H1 (cell line): ENCODE data around the gene CEP57L1. TPM values are rescaled to one million over a fixed set of nuclear protein-coding genes. Genes with fewer than 3 reads are reported as not detected.
"Not testable (repeated sequence)": the region's sequence is repeated elsewhere in the genome, so short reads cannot be mapped to it uniquely, and the experiment has no call there.

Source experiments
- CTCF ChIA-PET: fragments of 300-600 bp; sonication (Branson Sonifier 250); formaldehyde crosslinking; loops from one replicate; lab custom pipeline; 2021; ENCODE audit not compliant: partially characterized antibody; lab: Charles Lee
- POLR2A ChIA-PET: fragments of 300-600 bp; sonication (Branson Sonifier 250); formaldehyde crosslinking; loops from one replicate; lab custom pipeline; 2021; ENCODE audit warnings: inconsistent platforms; ENCODE audit not compliant: partially characterized antibody; lab: Charles Lee
- DNase-seq, 2 experiments: peaks; one replicate each; pipeline versions ENCODE4 v3.0.0 to v3.0.0-alpha.2; 2010 to 2022; ENCODE audit warnings: low spot score in 2 of 2, low read depth in 1 of 2, mixed read lengths in 1 of 2
- FAIRE-seq: peaks from 2 replicates; lab custom pipeline; 2011; peaks lifted over from hg19 to GRCh38; lab: Jason Lieb, UNC
- H2AFZ ChIP-seq: 2 replicates; pipeline ENCODE4 v1.8.1; 2012; ENCODE audit warnings: low read length, inconsistent platforms
- H2AK5ac ChIP-seq: 2 replicates; pipeline ENCODE4 v1.6.1; 2013; ENCODE audit warnings: low read depth, low read length
- H2BK120ac ChIP-seq: replicated peaks from 2 replicates; pipeline ENCODE3; 2013; ENCODE audit warnings: low read depth, low read length, inconsistent platforms
- H2BK12ac ChIP-seq: 2 replicates; pipeline ENCODE4 v1.6.1; 2013; ENCODE audit warnings: low read depth, low read length
- H2BK15ac ChIP-seq: 2 replicates; pipeline ENCODE4 v1.6.1; 2013; ENCODE audit warnings: low read length
- H2BK20ac ChIP-seq: 2 replicates; pipeline ENCODE4 v1.6.1; 2013; ENCODE audit warnings: low read length
- H2BK5ac ChIP-seq: 2 replicates; pipeline ENCODE4 v1.6.1; 2013; ENCODE audit warnings: low read depth, low read length
- H3K14ac ChIP-seq: 2 replicates; pipeline ENCODE4 v1.6.1; 2013; ENCODE audit warnings: inconsistent platforms; ENCODE audit not compliant: insufficient read length
- H3K18ac ChIP-seq: 2 replicates; pipeline ENCODE4 v1.6.1; 2013; ENCODE audit warnings: low read length; ENCODE audit errors: extremely low read depth
- H3K23ac ChIP-seq: 2 replicates; pipeline ENCODE4 v1.6.1; 2013; ENCODE audit warnings: inconsistent platforms; ENCODE audit not compliant: insufficient read length
- H3K23me2 ChIP-seq: 2 replicates; pipeline ENCODE4 v1.6.1; 2013; ENCODE audit warnings: low read depth, low read length
- H3K27ac ChIP-seq: 2 replicates; pipeline ENCODE4 v1.6.1; 2011; ENCODE audit warnings: low read depth, low read length, inconsistent platforms
- H3K27me3 ChIP-seq, 4 experiments: replicated peaks in 1 of 4; 1 replicate in 1 of 4; 2 replicates in 3 of 4; pipeline versions ENCODE4 v1.6.1 to v1.8.1; 2011 to 2013; ENCODE audit warnings: low read length in 3 of 4, mild to moderate bottlenecking in 3 of 4, inconsistent platforms in 2 of 4, mixed read lengths in 2 of 4, moderate library complexity in 1 of 4; ENCODE audit not compliant: control insufficient read depth in 3 of 4, insufficient read depth in 3 of 4; ENCODE audit errors: extremely low read depth in 1 of 4
- H3K36me3 ChIP-seq, 4 experiments: 2 replicates each; pipeline versions ENCODE4 v1.6.1 to v1.8.1; 2011 to 2013; ENCODE audit warnings: mild to moderate bottlenecking in 4 of 4, low read length in 3 of 4, moderate library complexity in 2 of 4, control low read depth in 1 of 4, inconsistent platforms in 1 of 4; ENCODE audit not compliant: insufficient read depth in 4 of 4, control insufficient read depth in 2 of 4
- H3K4ac ChIP-seq: replicated peaks from 2 replicates; pipeline ENCODE3; 2013; ENCODE audit warnings: low read length, low read depth, mixed read lengths, inconsistent platforms; ENCODE audit not compliant: insufficient read length
- H3K4me1 ChIP-seq, 4 experiments: replicated peaks in 1 of 4; 1 replicate in 1 of 4; 2 replicates in 3 of 4; pipeline versions ENCODE4 v1.6.1 to v1.8.1; 2011 to 2013; ENCODE audit warnings: low read length in 3 of 4, inconsistent platforms in 2 of 4, mixed read lengths in 1 of 4; ENCODE audit not compliant: insufficient read depth in 4 of 4, control insufficient read depth in 3 of 4
- H3K4me2 ChIP-seq, 2 experiments: 2 replicates each; pipeline versions ENCODE4 v1.6.1 to v1.8.1; 2011 to 2013; ENCODE audit warnings: low read depth in 2 of 2, low read length in 2 of 2, control low read depth in 1 of 2, inconsistent platforms in 1 of 2, mild to moderate bottlenecking in 1 of 2; ENCODE audit not compliant: insufficient read depth in 1 of 2
- H3K4me3 ChIP-seq, 4 experiments: fragments of 200-600, 300-600 bp in 1 of 4; sonication (generic), shearing (Covaris generic), sonication (Bioruptor Twin) in 1 of 4; 2 replicates each; pipeline versions ENCODE4 v1.5.1 to v1.8.1; 2011 to 2016; ENCODE audit warnings: low read length in 4 of 4, low read depth in 3 of 4, control low read depth in 2 of 4, inconsistent platforms in 2 of 4, mild to moderate bottlenecking in 2 of 4, mixed read lengths in 1 of 4, moderate library complexity in 1 of 4; ENCODE audit not compliant: insufficient read depth in 2 of 4; ENCODE audit errors: extremely low read depth in 1 of 4
- H3K56ac ChIP-seq: replicated peaks from 2 replicates; pipeline ENCODE3; 2013; ENCODE audit warnings: low read depth, mild to moderate bottlenecking, mixed read lengths, low read length, inconsistent platforms; ENCODE audit not compliant: insufficient read length
- H3K79me1 ChIP-seq: 2 replicates; pipeline ENCODE4 v1.6.1; 2013; ENCODE audit warnings: low read depth, low read length, control low read depth
- H3K79me2 ChIP-seq, 2 experiments: 2 replicates each; pipeline versions ENCODE4 v1.6.1 to v1.8.1; 2012 to 2013; ENCODE audit warnings: low read length in 2 of 2, mild to moderate bottlenecking in 2 of 2, inconsistent platforms in 1 of 2; ENCODE audit not compliant: insufficient read depth in 2 of 2, control insufficient read depth in 1 of 2
- H3K9ac ChIP-seq, 4 experiments: replicated peaks in 1 of 4; 1 replicate in 1 of 4; 2 replicates in 3 of 4; pipeline versions ENCODE4 v1.6.1 to v1.8.1; 2011 to 2013; ENCODE audit warnings: low read depth in 3 of 4, low read length in 3 of 4, control low read depth in 2 of 4, mild to moderate bottlenecking in 2 of 4, moderate library complexity in 2 of 4, inconsistent platforms in 1 of 4; ENCODE audit errors: extremely low read depth in 1 of 4
- H3K9me3 ChIP-seq, 2 experiments: 2 replicates each; pipeline versions ENCODE4 v1.6.1 to v1.8.1; 2012 to 2013; ENCODE audit warnings: mild to moderate bottlenecking in 2 of 2, moderate library complexity in 2 of 2, control low read depth in 1 of 2, inconsistent platforms in 1 of 2, low read depth in 1 of 2, low read length in 1 of 2, mixed read lengths in 1 of 2; ENCODE audit not compliant: insufficient read depth in 2 of 2
- H4K20me1 ChIP-seq, 2 experiments: replicated peaks in 1 of 2; 2 replicates each; pipeline versions ENCODE3 to v1.8.1; 2011 to 2013; ENCODE audit warnings: inconsistent platforms in 2 of 2, low read length in 2 of 2, mild to moderate bottlenecking in 1 of 2; ENCODE audit not compliant: insufficient read depth in 2 of 2, control insufficient read depth in 1 of 2
- H4K5ac ChIP-seq: 2 replicates; pipeline ENCODE4 v1.6.1; 2013; ENCODE audit warnings: low read length, low read depth, mixed read lengths, inconsistent platforms; ENCODE audit not compliant: insufficient read length
- H4K8ac ChIP-seq: 2 replicates; pipeline ENCODE4 v1.8.0; 2013; ENCODE audit warnings: mild to moderate bottlenecking, moderate library complexity, low read length, inconsistent platforms; ENCODE audit not compliant: insufficient read depth; ENCODE audit errors: extremely low read depth
- H4K91ac ChIP-seq: replicated peaks from 2 replicates; pipeline ENCODE3; 2013; ENCODE audit warnings: low read length, mixed read lengths, inconsistent platforms; ENCODE audit not compliant: insufficient read length
- CBX8 ChIP-seq: fragments of 300-800, 300-1000 bp; sonication (generic); IDR thresholded peaks from 2 replicates; pipeline ENCODE4 v1.7.1; 2016; ENCODE audit warnings: low read depth, low read length, borderline replicate concordance
- SIN3A ChIP-seq, 2 experiments: IDR thresholded peaks in 1 of 2; conservative IDR thresholded peaks in 1 of 2; 2 replicates each; pipeline ENCODE4 v1.6.1; 2011 to 2012; ENCODE audit warnings: low read length in 2 of 2, improper control_type of control experiment in 1 of 2, low read depth in 1 of 2, mild to moderate bottlenecking in 1 of 2
- polyA plus RNA-seq, 7 experiments: library from polyadenylated mRNA; depleted of rRNA in 3 of 7; stranded (reverse) in 5 of 7; unstranded in 2 of 7; fragments of >200 nt in 5 of 7; fragments of 200-250 nt in 2 of 7; gene quantifications; 1 replicate in 5 of 7; 2 replicates in 1 of 7; 4 replicates in 1 of 7; pipeline versions ENCODE4 v1.2.1 to v1.2.3, GENCODE V29; 2011 to 2013; ENCODE audit warnings: missing spikeins in 2 of 7, mixed read lengths in 2 of 7
- total RNA-seq: library from RNA; stranded (reverse); fragmentation: NEBNext Ultra II Directional; extraction: Animal tissue kit (Norgen Biotek cat#: 25700); gene quantifications from 2 replicates; pipeline ENCODE4 v1.2.1, GENCODE V29; 2021

CEP57L1 gene
- total and polyA plus RNA-seq, 2 of the 8 experiments (the other 6 are each of a cell fraction or from before 2014, with no cell fraction given), result 3.6 to 11.5 TPM

DNA sequence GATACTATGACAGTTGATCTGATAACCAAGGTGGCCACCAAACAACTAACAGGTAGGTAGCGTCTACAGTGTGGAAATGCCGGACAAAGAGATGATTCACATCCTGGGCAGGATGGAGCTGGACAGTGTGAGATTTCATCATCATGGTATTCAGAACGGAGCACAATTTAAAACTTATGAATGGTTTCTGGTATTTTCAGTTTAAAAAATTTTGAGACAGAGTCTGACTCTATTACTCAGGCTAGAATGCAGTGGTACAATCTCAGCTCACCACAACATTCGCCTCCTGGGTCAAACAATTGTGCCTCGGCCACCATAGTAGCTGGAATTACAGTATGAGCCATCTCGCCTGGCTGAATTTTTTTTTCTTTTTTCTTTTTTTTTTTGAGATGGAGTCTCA, 43.8 kb downstream of the CEP57L1 start (continued):
- TF ChIP-seq CBX8 (no peak), SIN3A (conservative IDR thresholded peaks at IDR 0.05 in 1 of 2, IDR thresholded peaks at IDR 0.05 in 1 of 2; ENCODE audit: low read depth in 1 of 2, low read length in 2 of 2) (no peak)

DNA sequence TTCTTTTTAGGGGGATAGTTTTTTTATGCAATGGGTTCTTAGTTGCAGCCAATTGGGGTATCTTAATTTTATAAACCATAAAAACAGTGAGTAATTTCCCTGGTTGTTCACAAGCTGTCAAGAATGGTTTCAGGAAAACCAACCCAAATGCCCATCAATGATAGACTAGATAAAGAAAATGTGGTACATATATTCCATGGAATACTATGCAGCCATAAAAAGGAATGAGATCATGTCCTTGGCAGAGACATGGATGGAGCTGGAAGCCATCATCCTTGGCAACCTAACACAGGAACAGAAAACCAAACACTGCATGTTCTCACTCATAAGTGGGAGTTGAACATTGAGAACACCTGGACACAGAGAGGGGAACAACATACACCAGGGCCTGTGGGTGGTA, 46.8 kb downstream of the CEP57L1 start:
- H4K5ac ChIP-seq, H3K4me3 ChIP-seq, H3K4ac ChIP-seq, H3K9ac ChIP-seq, H2AK5ac ChIP-seq, H3K4me1 ChIP-seq, H2BK12ac ChIP-seq, H2BK5ac ChIP-seq, H3K14ac ChIP-seq, H3K23ac ChIP-seq, H3K79me2 ChIP-seq, H3K4me2 ChIP-seq, H4K91ac ChIP-seq, H3K23me2 ChIP-seq, FAIRE-seq, H3K27me3 ChIP-seq, H3K18ac ChIP-seq, POLR2A ChIA-PET, H4K20me1 ChIP-seq, H4K8ac ChIP-seq, H2BK15ac ChIP-seq, H2AFZ ChIP-seq, DNase-seq, H2BK20ac ChIP-seq, H3K27ac ChIP-seq, H3K9me3 ChIP-seq, H2BK120ac ChIP-seq, H3K56ac ChIP-seq, H3K36me3 ChIP-seq, H3K79me1 ChIP-seq: not testable (repeated sequence)
- CTCF ChIA-PET, result interaction anchor here (0.7 kb wide), 1 partner anchor 69 kb away, joined by 4 read pairs; no protein-coding TSS in a partner anchor
